Stimulated activated effector memory CD8-positive, alpha-beta T cell treated with anti-CD3 and anti-CD28 coated beads, Interleukin-12 subunit alpha, Interleukin-12 subunit beta, amount 100 ng/mL, for 72 hours (primary cell): ENCODE measurements around the gene STARD8.

Experiments
- ATAC-seq: fragments of 150-1000 bp; cut with Tn5 transposase; 2 replicates; pipeline ENCODE4 v1.10.0; 2021
- DNase-seq, 2 donors: peaks; one replicate each; pipeline ENCODE4 v3.0.0; 2021 to 2022; ENCODE audit warnings: low spot score in 2 of 2
- H3K27ac Mint-ChIP-seq: one replicate; pipeline ENCODE4 v1.8.0; 2022; ENCODE audit warnings: mild to moderate bottlenecking, mixed read lengths
- H3K36me3 Mint-ChIP-seq: one replicate; pipeline ENCODE4 v1.8.0; 2022; ENCODE audit warnings: mild to moderate bottlenecking, mixed read lengths
- H3K4me1 Mint-ChIP-seq: one replicate; pipeline ENCODE4 v1.8.0; 2022; ENCODE audit warnings: mixed read lengths
- H3K4me3 Mint-ChIP-seq: one replicate; pipeline ENCODE4 v1.8.0; 2022; ENCODE audit warnings: mild to moderate bottlenecking, mixed read lengths
- H3K9me3 Mint-ChIP-seq: one replicate; pipeline ENCODE4 v1.8.0; 2022; ENCODE audit warnings: mixed read lengths

STARD8 gene

DNA sequence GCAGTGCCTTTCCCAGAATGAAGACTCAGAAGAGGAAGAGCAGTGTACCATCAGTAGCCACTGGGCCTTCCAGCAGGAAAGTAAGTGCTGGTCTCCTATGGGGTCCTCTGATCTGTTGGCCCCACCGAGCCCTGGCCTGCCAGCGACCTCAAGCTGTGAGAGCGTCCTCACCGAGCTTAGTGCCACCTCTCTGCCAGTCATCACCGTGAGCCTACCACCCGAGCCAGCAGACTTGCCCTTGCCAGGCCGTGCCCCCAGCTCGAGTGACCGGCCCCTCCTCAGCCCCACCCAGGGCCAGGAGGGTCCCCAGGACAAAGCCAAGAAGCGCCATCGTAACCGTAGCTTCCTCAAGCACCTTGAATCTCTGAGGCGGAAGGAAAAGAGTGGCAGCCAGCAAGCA is 69.7 kb downstream of the STARD8 start:
- no peaks in the 10 kb centered on the region for H3K4me1 Mint-ChIP-seq
- no peak for ATAC-seq
- no peaks in the 10 kb centered on the region for H3K9me3 Mint-ChIP-seq
- no peak overlapping the region for H3K27ac Mint-ChIP-seq
- H3K36me3 Mint-ChIP-seq = no peaks in the 10 kb centered on the region
- H3K4me3 Mint-ChIP-seq = no peak overlapping the region
- DNase-seq = no peak

DNA sequence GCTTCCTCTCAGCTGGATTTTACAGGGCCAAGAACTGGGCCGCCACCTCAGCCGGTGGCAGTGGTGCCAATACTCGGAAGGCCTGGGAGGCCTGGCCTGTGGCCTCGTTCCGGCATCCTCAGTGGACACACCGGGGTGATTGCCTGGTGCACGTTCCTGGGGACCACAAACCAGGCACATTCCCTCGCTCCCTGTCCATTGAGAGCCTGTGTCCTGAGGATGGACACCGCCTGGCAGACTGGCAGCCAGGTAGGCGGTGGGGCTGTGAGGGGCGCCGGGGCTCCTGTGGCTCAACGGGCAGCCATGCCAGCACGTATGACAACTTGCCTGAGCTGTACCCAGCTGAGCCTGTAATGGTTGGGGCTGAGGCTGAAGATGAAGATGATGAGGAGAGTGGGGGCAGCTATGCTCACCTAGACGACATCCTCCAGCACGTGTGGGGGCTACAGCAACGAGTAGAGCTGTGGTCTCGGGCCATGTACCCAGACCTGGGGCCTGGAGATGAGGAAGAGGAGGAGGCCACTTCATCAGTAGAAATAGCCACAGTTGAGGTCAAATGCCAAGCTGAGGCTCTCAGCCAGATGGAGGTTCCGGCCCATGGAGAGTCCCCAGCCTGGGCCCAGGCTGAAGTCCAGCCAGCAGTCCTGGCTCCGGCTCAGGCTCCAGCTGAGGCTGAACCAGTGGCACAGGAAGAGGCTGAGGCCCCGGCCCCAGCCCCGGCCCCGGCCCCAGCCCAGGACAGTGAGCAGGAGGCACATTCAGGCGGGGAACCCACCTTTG is 70.4 kb downstream of the STARD8 start:
- DNase-seq = no peak
- Mint-ChIP-seq H3K9me3 (no peaks in the 10 kb centered on the region), H3K27ac (no peak overlapping the region), H3K36me3 (no peaks in the 10 kb centered on the region), H3K4me3 (no peak overlapping the region), H3K4me1 (no peaks in the 10 kb centered on the region)
- no peak for ATAC-seq

DNA sequence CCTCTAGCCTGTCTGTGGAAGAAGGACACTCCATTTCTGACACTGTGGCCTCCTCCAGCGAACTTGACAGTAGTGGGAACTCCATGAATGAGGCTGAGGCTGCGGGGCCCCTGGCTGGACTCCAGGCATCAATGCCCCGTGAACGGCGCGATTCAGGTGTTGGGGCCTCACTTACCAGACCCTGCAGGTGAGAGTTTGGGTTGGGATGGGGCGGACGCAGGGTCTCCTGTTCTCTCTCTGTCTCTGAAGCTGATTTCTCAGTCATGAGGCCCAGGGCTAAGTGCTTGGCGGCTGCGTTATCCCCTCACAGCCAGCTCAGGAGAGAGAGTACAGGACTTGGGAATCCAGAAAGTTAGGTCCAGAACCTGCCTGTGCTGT is 71.0 kb downstream of the STARD8 start:
- no peak overlapping the region for H3K4me3 Mint-ChIP-seq
- DNase-seq (no peak), ATAC-seq (no peak)
- H3K9me3 Mint-ChIP-seq = no peaks in the 10 kb centered on the region
- no peaks in the 10 kb centered on the region for H3K4me1 Mint-ChIP-seq
- H3K27ac Mint-ChIP-seq = no peak overlapping the region
- no peaks in the 10 kb centered on the region for H3K36me3 Mint-ChIP-seq

DNA sequence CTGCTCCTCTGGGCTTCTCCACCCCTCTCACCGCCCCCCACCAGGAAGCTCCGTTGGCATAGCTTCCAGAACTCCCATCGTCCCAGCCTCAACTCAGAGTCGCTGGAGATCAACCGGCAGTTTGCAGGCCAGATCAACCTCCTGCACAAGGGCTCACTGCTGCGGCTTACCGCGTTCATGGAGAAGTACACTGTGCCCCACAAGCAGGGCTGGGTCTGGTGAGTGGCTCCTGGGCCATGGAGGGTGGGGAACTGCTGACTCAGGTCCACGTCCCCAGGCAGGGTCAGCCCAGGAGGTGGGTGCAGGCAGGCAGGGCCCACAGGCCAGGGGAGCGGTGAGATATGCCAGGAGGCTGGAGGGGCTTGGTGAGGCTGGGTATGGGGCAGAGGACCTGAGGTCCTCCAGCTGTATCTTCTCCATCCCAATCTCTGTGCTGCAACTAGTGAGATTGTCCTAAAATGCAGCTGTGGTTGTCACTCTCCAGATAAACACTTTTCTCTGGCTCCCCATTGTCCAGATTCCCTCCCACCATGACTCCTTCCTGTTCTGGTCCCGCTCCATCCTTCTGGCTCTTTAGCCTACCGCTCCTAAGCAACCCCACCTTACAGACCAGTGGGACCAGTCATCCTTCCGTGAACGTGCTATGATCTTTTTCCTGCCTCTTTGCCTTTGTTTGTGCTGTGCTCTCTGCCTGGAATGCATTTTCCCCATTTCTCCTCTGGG is 71.9 kb downstream of the STARD8 start:
- no peak for DNase-seq
- H3K36me3 Mint-ChIP-seq = no peaks in the 10 kb centered on the region
- H3K9me3 Mint-ChIP-seq = no peaks in the 10 kb centered on the region

DNA sequence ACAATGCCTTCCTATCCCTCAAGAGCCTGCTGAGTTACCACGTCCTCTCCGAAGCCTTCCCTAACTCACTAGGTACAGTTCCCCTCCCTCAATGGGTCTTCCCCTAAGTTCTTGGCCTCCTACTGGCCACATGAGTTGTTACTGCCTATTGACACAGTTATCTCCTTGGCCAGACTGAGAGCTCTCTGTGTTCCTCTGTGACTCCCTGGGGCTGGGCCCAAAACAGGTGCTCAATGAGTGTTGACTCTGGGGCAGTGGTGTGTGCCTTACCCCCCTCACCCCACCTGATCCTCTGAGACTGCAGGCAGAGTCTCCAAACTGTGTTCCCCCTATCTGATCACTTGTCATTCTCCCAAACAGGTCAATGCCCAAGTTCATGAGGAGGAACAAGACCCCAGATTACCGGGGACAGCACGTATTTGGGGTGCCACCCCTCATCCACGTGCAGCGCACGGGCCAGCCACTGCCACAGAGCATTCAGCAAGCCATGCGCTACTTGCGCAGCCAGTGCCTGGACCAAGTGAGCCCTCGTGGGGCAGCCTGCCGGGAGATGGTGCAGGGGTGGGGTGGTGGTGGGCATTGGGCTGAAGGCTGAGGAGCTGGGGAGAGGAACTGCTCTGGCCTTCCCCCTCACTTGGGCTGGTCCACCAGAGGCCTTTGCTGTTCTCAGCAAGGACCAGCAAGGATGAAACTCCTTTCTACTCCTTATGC is 72.6 kb downstream of the STARD8 start:
- Mint-ChIP-seq H3K36me3 (no peaks in the 10 kb centered on the region), H3K27ac (no peak overlapping the region), H3K9me3 (no peaks in the 10 kb centered on the region), H3K4me3 (no peak overlapping the region), H3K4me1 (no peaks in the 10 kb centered on the region)
- peak; percentile 9 for ATAC-seq
- DNase-seq = no peak

More for the DNA sequence above, 71.9 kb downstream of the STARD8 start:
- ATAC-seq = no peak
- H3K4me3 Mint-ChIP-seq = no peak overlapping the region
- H3K27ac Mint-ChIP-seq = no peak overlapping the region
- H3K4me1 Mint-ChIP-seq = no peaks in the 10 kb centered on the region

DNA sequence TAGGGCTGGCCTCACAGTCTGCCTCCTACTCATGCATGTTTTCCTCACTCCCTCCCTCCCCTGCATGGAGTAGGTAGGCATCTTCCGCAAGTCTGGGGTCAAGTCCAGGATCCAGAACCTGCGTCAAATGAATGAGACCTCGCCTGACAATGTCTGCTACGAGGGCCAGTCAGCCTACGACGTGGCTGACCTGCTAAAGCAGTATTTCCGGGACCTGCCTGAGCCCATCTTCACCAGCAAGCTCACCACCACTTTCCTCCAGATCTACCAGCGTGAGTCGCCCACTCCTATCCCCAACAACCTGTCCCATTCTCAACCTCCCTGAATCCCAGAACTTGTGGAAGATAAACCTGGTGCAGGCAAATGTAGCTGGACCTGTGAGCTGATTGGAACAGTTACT is 73.4 kb downstream of the STARD8 start:
- Mint-ChIP-seq H3K4me3 (no peak overlapping the region), H3K27ac (no peak overlapping the region), H3K36me3 (no peaks in the 10 kb centered on the region), H3K4me1 (no peaks in the 10 kb centered on the region), H3K9me3 (no peaks in the 10 kb centered on the region)
- ATAC-seq (no peak), DNase-seq (no peak)

DNA sequence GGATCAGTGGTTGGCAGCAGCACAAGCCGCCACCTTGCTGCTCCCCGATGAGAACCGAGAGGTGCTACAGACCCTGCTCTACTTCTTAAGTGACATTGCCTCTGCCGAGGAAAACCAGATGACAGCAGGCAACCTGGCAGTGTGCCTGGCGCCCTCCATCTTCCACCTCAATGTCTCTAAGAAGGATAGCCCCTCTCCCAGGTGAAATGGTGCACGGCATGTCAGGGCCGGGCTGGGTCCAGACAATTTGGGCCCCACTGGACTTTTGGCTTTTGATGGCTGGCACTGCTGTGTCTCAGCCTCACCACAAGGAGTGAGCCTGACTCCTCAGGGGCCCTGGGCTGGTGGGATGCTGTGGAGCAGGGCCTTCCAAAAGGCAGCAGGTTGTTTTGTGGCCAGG is 74.1 kb downstream of the STARD8 start:
- Mint-ChIP-seq H3K4me3 (no peak overlapping the region), H3K9me3 (no peaks in the 10 kb centered on the region), H3K27ac (no peak overlapping the region), H3K36me3 (no peaks in the 10 kb centered on the region), H3K4me1 (no peaks in the 10 kb centered on the region)
- DNase-seq (no peak), ATAC-seq (no peak)

DNA sequence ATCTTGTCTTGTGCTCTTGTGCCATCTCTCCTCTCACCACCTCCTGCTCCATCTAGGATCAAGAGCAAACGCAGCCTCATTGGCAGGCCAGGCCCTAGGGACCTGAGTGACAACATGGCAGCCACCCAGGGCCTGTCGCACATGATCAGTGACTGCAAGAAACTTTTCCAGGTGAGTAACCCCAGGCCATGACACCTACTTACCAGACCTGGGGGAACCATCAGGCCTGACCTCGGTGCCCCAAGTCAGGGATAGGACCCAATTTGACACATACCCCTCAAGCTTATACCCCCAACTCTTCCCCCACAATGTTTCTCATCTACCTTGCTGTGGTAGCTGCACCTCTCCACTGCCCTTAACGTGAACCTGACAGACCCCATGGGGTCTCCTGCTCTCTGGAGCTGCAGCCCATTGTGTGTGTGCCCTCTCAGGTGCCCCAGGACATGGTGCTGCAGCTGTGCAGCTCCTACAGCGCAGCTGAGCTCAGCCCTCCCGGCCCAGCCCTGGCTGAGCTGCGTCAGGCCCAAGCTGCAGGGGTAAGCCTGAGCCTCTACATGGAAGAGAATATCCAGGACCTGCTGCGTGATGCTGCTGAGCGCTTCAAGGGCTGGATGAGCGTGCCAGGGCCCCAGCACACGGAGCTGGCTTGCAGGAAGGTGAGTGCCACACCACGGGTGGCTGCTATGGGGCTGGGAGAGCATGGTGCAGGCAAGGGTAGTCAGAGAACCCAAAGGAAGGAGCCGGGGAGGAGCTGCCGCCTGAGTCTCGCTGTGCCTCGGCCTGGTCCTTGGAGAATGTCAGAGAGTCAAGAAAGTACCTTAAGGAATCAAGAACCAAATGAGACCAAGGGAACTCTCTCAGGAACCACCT is 74.8 kb downstream of the STARD8 start:
- no peak for ATAC-seq
- no peaks in the 10 kb centered on the region for H3K9me3 Mint-ChIP-seq
- no peak for DNase-seq
- no peaks in the 10 kb centered on the region for H3K36me3 Mint-ChIP-seq
- no peak overlapping the region for H3K27ac Mint-ChIP-seq
- H3K4me3 Mint-ChIP-seq = no peak overlapping the region
- H3K4me1 Mint-ChIP-seq = no peaks in the 10 kb centered on the region

DNA sequence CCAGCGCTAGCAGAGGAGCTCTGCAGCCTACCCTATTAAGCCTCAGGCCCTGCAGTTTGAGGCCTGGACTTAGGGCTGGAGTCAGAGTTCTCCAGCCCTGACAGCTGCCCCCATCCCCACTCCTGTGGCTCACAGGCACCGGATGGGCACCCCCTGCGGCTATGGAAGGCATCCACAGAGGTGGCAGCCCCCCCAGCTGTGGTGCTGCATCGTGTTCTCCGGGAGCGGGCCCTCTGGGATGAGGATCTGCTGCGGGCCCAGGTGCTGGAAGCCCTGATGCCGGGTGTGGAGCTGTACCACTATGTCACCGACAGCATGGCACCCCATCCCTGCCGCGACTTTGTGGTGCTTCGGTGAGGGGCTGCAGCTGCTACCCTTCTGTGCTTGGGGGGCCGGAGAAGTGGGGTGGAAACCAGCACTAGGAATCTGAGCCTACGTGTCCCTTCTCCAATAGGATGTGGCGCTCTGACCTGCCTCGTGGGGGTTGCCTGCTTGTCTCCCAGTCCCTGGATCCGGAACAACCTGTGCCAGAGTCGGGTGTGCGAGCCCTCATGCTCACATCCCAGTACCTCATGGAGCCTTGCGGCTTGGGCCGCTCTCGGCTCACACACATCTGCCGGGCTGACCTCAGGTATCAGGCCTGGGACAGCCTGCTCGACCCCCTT is 76.2 kb downstream of the STARD8 start:
- H3K36me3 Mint-ChIP-seq = no peaks in the 10 kb centered on the region
- no peak overlapping the region for H3K4me3 Mint-ChIP-seq
- DNase-seq (no peak), ATAC-seq (no peak)
- H3K27ac Mint-ChIP-seq = no peak overlapping the region
- H3K4me1 Mint-ChIP-seq = no peaks in the 10 kb centered on the region
- H3K9me3 Mint-ChIP-seq = no peaks in the 10 kb centered on the region

DNA sequence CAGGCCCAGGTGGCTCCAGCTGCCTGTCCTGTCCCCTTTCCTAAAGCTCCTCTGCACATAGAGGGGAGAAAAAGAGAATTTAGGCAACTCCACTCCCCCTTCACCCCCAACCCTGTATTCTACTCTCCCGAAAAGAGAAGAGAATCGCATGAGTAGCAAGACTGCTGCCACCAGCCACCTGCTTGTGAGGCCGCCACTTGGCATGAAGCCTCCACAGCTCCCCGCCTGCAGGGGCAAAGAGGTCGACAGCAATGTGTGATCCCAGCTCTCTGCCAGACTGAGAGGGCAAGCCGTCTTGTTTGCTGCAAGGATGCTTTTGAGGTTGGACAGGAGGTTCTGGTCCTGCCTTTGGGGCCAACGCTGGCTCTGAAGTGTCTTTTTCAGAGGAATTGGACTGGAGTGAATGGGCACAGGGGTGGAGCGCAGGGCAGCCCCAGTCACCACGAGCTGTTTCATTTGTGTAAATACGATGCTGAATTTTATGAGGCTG is 77.1 kb downstream of the STARD8 start:
- Mint-ChIP-seq H3K27ac (no peak overlapping the region), H3K36me3 (no peaks in the 10 kb centered on the region), H3K4me1 (no peaks in the 10 kb centered on the region), H3K9me3 (no peaks in the 10 kb centered on the region), H3K4me3 (no peak overlapping the region)
- ATAC-seq (no peak), DNase-seq (no peak)

DNA sequence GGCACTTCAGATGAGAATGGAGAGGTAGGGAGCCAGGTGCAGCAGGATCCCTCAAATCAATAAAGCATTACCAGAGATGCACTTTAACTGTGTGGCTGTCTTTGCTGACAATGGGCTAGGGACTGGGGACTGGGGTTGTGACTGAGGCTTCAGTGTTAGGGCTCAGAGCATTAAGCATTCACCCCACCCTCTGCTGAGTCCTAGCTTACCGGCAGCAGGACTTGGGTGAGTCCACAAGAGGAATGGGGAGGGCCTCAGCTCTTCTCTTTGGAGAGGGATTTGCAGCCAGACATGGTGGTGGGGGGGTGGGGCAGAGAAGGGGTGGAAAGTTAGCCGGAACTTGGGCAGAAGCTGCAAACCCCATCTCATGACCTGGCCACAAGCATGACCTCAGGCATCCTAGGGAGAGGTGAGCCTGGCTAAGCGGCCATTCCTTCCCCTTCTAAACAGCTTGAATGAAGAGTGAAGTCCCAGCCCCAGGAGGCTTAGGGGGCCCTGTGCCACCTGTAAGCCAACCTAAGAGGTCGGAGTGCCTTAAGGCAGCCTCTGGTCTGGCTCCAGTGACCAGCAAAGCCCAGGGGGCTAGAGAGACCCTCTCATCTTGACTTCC is 78.4 kb downstream of the STARD8 start:
- no peak overlapping the region for H3K4me3 Mint-ChIP-seq
- no peak overlapping the region for H3K27ac Mint-ChIP-seq
- DNase-seq (no peak), ATAC-seq (no peak)
- no peaks in the 10 kb centered on the region for H3K9me3 Mint-ChIP-seq
- H3K4me1 Mint-ChIP-seq = no peaks in the 10 kb centered on the region
- H3K36me3 Mint-ChIP-seq = no peaks in the 10 kb centered on the region

DNA sequence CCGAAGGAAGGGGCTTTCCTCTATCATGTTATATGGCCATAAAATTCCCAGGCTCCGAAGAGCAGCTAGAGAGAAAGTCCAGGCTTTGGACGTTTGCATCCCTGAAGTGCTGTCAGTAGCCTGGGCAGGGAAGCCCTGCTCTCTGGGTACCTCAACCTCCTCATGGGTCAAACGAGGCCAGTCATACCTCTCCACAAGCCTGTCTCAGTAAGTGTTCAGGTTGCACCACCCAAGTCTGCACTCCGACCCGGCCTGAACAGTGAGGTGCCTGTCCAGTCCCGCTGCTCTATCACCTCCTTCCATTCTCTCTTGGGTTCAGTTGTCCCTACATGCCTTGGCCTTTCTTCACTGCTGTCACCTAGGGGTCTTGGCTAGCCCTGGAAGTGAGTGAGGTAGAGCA is 78.9 kb downstream of the STARD8 start:
- no peaks in the 10 kb centered on the region for H3K36me3 Mint-ChIP-seq

DNA sequence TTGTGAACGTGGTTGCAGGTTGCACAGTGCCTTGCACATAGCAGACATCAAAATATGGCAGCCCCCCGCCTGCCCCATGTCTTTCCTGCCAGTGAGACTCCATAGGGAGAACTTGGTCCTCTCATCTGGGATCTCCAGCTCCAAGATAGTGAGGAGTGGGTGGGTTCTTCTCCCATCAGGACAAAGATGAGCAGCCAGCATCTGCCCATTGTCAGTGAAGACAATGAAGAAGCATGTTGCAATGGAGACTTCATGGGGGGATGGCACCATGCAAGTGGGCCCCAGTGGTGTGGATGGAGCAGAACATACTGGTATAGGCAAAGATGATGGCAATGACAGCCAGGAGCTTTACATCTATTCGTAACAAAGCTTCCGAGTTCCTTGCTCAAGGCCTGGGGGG is 80.2 kb downstream of the STARD8 start:
- DNase-seq (no peak), ATAC-seq (no peak)
- no peaks in the 10 kb centered on the region for H3K9me3 Mint-ChIP-seq
- no peaks in the 10 kb centered on the region for H3K4me1 Mint-ChIP-seq
- no peaks in the 10 kb centered on the region for H3K36me3 Mint-ChIP-seq
- H3K4me3 Mint-ChIP-seq = no peak overlapping the region
- no peak overlapping the region for H3K27ac Mint-ChIP-seq

More for the DNA sequence above, 78.9 kb downstream of the STARD8 start:
- DNase-seq (no peak), ATAC-seq (no peak)
- no peak overlapping the region for H3K27ac Mint-ChIP-seq
- H3K4me3 Mint-ChIP-seq = no peak overlapping the region
- no peaks in the 10 kb centered on the region for H3K4me1 Mint-ChIP-seq
- H3K9me3 Mint-ChIP-seq = no peaks in the 10 kb centered on the region

DNA sequence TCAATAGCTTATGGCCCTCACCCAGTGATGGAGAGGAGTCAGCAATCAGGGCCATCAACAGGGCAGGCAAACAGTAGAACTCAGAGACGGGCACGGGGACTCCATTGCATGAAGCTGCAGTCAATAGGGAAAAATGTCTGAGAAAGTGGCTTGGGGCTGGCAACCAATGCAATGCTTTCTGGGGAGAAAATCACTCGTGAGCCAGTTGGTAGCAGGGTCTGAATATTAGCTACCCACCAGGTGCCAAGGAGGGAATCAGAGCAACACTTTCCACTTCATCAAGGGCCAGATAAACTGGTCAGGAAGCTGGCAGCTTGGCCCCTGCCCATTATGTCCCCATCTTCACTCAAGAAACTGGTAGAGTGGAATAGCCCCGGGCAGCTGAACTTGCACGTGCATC is 80.7 kb downstream of the STARD8 start:
- ATAC-seq (no peak), DNase-seq (no peak)
- no peak overlapping the region for H3K4me3 Mint-ChIP-seq
- H3K27ac Mint-ChIP-seq = no peak overlapping the region
- H3K36me3 Mint-ChIP-seq = no peaks in the 10 kb centered on the region
- H3K9me3 Mint-ChIP-seq = no peaks in the 10 kb centered on the region
- H3K4me1 Mint-ChIP-seq = no peaks in the 10 kb centered on the region
